Neural crest cell (in vitro differentiated cells): Measurements from ENCODE around the gene S100G. TPM values are rescaled to one million over a fixed set of nuclear protein-coding genes. Genes with fewer than 3 reads are reported as not detected.

Experiments used
- DNase-seq: peaks from one replicate; pipeline ENCODE4 v3.0.0; 2021; ENCODE audit warnings: low read depth, mixed read lengths, low spot score
- H3K27ac Mint-ChIP-seq: one replicate; pipeline ENCODE4 v1.8.0; 2021; ENCODE audit warnings: mild to moderate bottlenecking, mixed read lengths; ENCODE audit not compliant: unreplicated experiment
- H3K27me3 Mint-ChIP-seq: 2 replicates; pipeline ENCODE4 v1.8.0; 2021; ENCODE audit warnings: low read depth, mild to moderate bottlenecking, mixed read lengths
- H3K36me3 Mint-ChIP-seq: 2 replicates; pipeline ENCODE4 v1.8.0; 2021; ENCODE audit warnings: low read depth, mild to moderate bottlenecking, mixed read lengths
- H3K4me1 Mint-ChIP-seq: 2 replicates; pipeline ENCODE4 v1.8.0; 2021; ENCODE audit warnings: mixed read lengths
- H3K4me3 Mint-ChIP-seq: one replicate; pipeline ENCODE4 v1.8.0; 2021; ENCODE audit warnings: mild to moderate bottlenecking, mixed read lengths
- H3K9me3 Mint-ChIP-seq: 2 replicates; pipeline ENCODE4 v1.8.0; 2021; ENCODE audit warnings: mixed read lengths
- total RNA-seq: library from RNA; stranded (reverse); gene quantifications from 2 replicates; pipeline ENCODE4 v1.2.1, GENCODE V29; 2021
- TF ChIP-seq, protein P1 (sequence below): fragments of 200-600 bp; sonication (generic); conservative IDR thresholded peaks from 2 replicates; pipeline ENCODE4 v1.5.0; 2021; ENCODE audit warnings: antibody characterized with exemption, mild to moderate bottlenecking

The S100G gene
- total RNA-seq, 1 donor from 2014 or later = not detected

DNA sequence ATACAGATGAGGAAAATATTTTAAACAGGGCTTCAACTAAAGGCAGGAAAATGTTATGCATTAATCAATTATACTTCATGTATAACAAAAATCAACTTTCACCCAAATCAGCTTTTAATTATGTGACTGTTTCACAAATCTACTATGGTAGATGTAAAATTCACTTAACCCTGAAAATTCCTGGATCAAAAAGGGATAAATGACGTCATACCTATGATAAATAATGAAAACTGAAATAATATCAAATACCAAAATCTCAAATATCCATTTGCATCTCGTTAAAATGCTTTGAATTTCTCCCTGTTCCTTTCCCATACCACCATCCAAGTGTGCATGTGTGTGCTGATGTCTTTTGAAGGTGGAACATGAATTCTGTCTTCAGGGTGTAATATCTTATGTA is 11.5 kb downstream of the S100G start:
- TF ChIP-seq, protein P1, sequence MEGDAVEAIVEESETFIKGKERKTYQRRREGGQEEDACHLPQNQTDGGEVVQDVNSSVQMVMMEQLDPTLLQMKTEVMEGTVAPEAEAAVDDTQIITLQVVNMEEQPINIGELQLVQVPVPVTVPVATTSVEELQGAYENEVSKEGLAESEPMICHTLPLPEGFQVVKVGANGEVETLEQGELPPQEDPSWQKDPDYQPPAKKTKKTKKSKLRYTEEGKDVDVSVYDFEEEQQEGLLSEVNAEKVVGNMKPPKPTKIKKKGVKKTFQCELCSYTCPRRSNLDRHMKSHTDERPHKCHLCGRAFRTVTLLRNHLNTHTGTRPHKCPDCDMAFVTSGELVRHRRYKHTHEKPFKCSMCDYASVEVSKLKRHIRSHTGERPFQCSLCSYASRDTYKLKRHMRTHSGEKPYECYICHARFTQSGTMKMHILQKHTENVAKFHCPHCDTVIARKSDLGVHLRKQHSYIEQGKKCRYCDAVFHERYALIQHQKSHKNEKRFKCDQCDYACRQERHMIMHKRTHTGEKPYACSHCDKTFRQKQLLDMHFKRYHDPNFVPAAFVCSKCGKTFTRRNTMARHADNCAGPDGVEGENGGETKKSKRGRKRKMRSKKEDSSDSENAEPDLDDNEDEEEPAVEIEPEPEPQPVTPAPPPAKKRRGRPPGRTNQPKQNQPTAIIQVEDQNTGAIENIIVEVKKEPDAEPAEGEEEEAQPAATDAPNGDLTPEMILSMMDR = no peak
- Mint-ChIP-seq H3K4me3 (no peak overlapping the region), H3K36me3 (peaks cover 35% of the 10 kb centered on the region), H3K9me3 (no peaks in the 10 kb centered on the region), H3K27me3 (no peaks in the 10 kb centered on the region), H3K4me1 (no peaks in the 10 kb centered on the region), H3K27ac (no peak overlapping the region)
- no peak for DNase-seq

DNA sequence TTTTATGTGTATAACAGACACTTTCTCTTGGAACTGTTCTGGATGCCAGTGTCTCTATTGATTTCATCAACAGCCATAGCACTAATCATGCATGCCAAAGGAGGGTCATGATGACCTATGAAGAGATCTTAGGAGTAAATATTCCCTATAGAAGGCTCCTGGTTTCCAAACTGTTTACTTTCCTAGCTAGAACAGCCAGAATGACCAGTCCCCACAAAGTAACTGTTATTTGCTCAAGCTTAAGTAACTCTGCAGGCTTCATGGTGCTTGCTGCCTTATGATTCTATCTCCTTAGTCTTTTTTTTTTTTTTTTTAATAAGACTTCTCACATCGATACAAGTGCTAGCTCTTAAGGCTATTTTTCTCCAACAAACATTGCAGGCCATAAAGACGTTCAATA is 12.4 kb downstream of the S100G start:
- H3K4me3 Mint-ChIP-seq = no peak overlapping the region
- no peak overlapping the region for H3K27ac Mint-ChIP-seq
- DNase-seq = no peak
- H3K27me3 Mint-ChIP-seq = no peaks in the 10 kb centered on the region
- no peaks in the 10 kb centered on the region for H3K4me1 Mint-ChIP-seq
- TF ChIP-seq, protein P1 = no peak
- H3K36me3 Mint-ChIP-seq = peaks cover 34% of the 10 kb centered on the region
- H3K9me3 Mint-ChIP-seq = no peaks in the 10 kb centered on the region

DNA sequence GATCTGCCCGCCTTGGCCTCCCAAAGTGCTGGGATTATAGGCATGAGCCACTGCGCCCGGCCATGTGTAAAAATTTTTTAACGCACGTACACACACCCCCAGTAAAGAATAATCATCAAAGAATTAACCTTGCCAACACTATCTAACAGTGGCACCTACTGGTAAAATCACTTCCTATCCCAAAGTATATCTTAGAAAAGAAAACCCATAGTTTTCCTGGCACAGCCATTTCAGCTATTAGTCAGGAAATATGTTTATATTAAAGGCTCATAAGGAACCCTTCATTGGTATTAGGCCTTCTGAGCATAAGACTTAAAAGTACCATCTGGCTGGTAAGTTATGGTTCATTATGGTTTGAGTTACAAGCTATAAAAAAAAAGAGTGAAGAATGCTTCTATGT is 14.1 kb downstream of the S100G start:
- TF ChIP-seq, protein P1 = no peak
- no peak overlapping the region for H3K27ac Mint-ChIP-seq
- no peaks in the 10 kb centered on the region for H3K9me3 Mint-ChIP-seq
- DNase-seq = no peak
- no peak overlapping the region for H3K4me3 Mint-ChIP-seq
- peaks cover 28% of the 10 kb centered on the region for H3K36me3 Mint-ChIP-seq
- no peaks in the 10 kb centered on the region for H3K4me1 Mint-ChIP-seq
- H3K27me3 Mint-ChIP-seq = no peaks in the 10 kb centered on the region

DNA sequence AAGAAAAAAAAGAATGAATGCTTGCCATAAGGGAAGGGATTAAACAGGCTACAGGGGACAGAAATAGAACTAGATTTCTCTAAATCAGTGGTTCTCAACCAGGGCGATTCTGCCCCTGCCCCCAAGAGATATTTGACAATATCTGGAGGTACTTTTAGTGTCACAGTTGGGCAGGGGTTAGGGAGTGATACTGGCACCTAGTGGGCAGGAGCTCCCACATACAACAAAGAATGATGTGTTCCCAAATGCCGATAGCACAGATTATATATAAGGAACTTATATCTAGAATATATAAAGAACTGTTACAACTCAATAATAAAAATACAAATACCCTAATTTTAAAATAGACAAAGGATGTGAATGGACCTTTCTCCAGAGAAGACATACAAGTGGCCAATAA is 14.7 kb downstream of the S100G start:
- H3K27me3 Mint-ChIP-seq = no peaks in the 10 kb centered on the region
- H3K4me3 Mint-ChIP-seq = no peak overlapping the region
- DNase-seq = no peak
- H3K36me3 Mint-ChIP-seq = peaks cover 26% of the 10 kb centered on the region
- TF ChIP-seq, protein P1 = no peak
- H3K9me3 Mint-ChIP-seq = no peaks in the 10 kb centered on the region
- no peak overlapping the region for H3K27ac Mint-ChIP-seq
- H3K4me1 Mint-ChIP-seq = no peaks in the 10 kb centered on the region

DNA sequence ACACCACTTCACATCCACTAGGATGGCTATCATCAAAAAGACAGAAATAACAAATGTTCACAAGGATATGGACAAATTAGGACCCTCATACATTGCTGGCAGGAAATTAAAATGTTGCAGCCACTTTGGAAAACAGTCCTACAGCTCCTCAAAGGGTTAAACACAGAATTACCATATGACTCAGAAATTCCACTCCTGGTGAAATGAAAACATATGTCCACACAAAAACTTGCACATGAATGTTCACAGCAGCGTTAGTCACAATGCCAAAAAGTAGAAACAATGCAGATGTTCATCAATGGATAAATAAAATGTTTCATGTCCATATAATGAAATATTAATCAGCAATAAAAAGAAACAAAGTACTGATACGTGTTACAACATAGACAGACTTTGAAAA is 15.1 kb downstream of the S100G start:
- TF ChIP-seq, protein P1 = no peak
- H3K27me3 Mint-ChIP-seq = no peaks in the 10 kb centered on the region
- DNase-seq = no peak
- no peak overlapping the region for H3K27ac Mint-ChIP-seq
- H3K4me3 Mint-ChIP-seq = no peak overlapping the region
- no peaks in the 10 kb centered on the region for H3K4me1 Mint-ChIP-seq
- peaks cover 23% of the 10 kb centered on the region for H3K36me3 Mint-ChIP-seq
- H3K9me3 Mint-ChIP-seq = no peaks in the 10 kb centered on the region

DNA sequence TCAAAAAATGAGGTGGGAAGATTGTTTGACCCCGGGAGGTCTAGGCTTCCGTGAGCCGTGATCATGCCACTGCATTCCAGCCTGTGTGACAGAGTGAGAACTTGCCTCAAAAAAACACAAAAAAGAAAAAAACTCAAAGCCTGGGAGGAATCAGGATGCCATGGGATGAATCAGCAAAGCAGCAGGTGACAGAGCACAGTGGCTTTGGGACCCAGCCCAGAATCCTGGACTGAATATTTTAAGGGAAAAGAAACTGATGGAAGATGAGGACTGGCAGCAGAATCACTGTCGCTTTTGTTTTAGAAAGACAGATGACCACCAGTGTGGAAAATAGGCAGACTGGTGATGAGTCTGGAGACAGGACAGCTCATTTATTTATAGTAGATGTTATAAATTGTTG is 16.6 kb downstream of the S100G start:
- peaks cover 26% of the 10 kb centered on the region for H3K36me3 Mint-ChIP-seq
- H3K4me1 Mint-ChIP-seq = peaks cover 4% of the 10 kb centered on the region
- peak overlapping the region; percentile 44 for H3K27ac Mint-ChIP-seq
- TF ChIP-seq, protein P1 = no peak
- H3K4me3 Mint-ChIP-seq = no peak overlapping the region
- no peaks in the 10 kb centered on the region for H3K9me3 Mint-ChIP-seq
- DNase-seq = no peak
- no peaks in the 10 kb centered on the region for H3K27me3 Mint-ChIP-seq
